Activated CD8-positive, alpha-beta T cell treated with anti-CD3 and anti-CD28 coated beads, Interleukin-2, amount 10 ng/mL, durations not matched to agents 7 days and 5 days (primary cell): Measurements from ENCODE around the gene DNASE2B. TPM values are rescaled to one million over a fixed set of nuclear protein-coding genes. Genes with fewer than 3 reads are reported as not detected.

ENCODE experiments used
- ATAC-seq: fragments of 150-1000 bp; cut with Tn5 transposase; one replicate; pipeline ENCODE4 v1.10.0; 2021; ENCODE audit warnings: moderate library complexity
- CTCF ChIA-PET: fragments of 350-600 bp; sonication (Branson Sonifier 250); formaldehyde crosslinking; loops from one replicate; lab custom pipeline; 2021; ENCODE audit warnings: antibody characterized with exemption; lab: Charles Lee
- POLR2A ChIA-PET: fragments of 350-600 bp; sonication (Branson Sonifier 250); formaldehyde crosslinking; loops from one replicate; lab custom pipeline; 2021; ENCODE audit warnings: antibody characterized with exemption; lab: Charles Lee
- DNase-seq: peaks from one replicate; pipeline ENCODE4 v3.0.0-alpha.2; 2020
- H3K27ac Mint-ChIP-seq: one replicate; pipeline ENCODE4 v1.8.0; 2021; ENCODE audit warnings: mild to moderate bottlenecking, mixed read lengths
- H3K27me3 Mint-ChIP-seq: one replicate; pipeline ENCODE4 v1.8.0; 2021; ENCODE audit warnings: low read depth, mixed read lengths
- H3K36me3 Mint-ChIP-seq: one replicate; pipeline ENCODE4 v1.8.0; 2021; ENCODE audit warnings: low read depth, mixed read lengths
- H3K4me1 Mint-ChIP-seq: one replicate; pipeline ENCODE4 v1.8.0; 2021; ENCODE audit warnings: low read depth, mixed read lengths
- H3K4me3 Mint-ChIP-seq: one replicate; pipeline ENCODE4 v1.8.0; 2021; ENCODE audit warnings: mild to moderate bottlenecking, mixed read lengths
- H3K9me3 Mint-ChIP-seq: one replicate; pipeline ENCODE4 v1.8.0; 2022; ENCODE audit warnings: mixed read lengths; ENCODE audit not compliant: insufficient read depth
- total RNA-seq, 2 experiments: library from RNA; stranded (reverse); gene quantifications; one replicate each; pipeline ENCODE4 v1.2.3, GENCODE V29; 2021

DNASE2B gene
- total RNA-seq, 2 experiments from 2014 or later: not detected

DNA sequence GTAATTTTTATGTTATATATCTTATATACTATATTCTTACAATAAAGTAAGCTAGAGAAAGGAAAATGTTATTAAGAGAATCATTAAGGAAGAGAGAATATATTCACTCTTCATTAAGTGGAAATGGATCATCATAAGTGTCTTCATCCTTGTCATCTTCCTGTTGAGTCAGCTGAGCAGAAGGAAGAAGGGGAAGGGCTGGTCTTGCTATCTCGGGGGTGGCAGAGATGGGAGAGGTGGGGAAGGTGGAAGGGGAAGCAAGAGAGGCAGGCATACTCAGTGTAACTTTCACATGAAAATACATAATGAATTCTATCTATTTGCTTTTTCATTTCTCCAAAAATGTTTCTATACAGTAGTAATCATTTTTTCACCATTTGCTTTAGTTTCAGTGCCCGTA is 5.1 kb downstream of the DNASE2B start:
- Mint-ChIP-seq H3K9me3 (no peaks in the 10 kb centered on the region), H3K27ac (no peak overlapping the region), H3K27me3 (no peaks in the 10 kb centered on the region), H3K4me1 (no peaks in the 10 kb centered on the region), H3K4me3 (no peak overlapping the region), H3K36me3 (no peaks in the 10 kb centered on the region)
- POLR2A ChIA-PET: interaction anchor here (0.5 kb wide), 1 partner anchor 471 kb away, joined by 3 read pairs; no protein-coding TSS in a partner anchor
- no peak for DNase-seq
- CTCF ChIA-PET: interaction anchor here (1.2 to 1.4 kb wide), 2 partner anchors 15 to 21 kb away, joined by 3 read pairs; no protein-coding TSS in a partner anchor
- no peak for ATAC-seq

GRCh38 chr1:84406346-84406861 is 8.1 kb downstream of the DNASE2B start:
- POLR2A ChIA-PET: no interaction called here
- CTCF ChIA-PET: interaction anchor here (1.8 kb wide), 1 partner anchor 265 kb away, joined by 3 read pairs; no protein-coding TSS in a partner anchor
- ATAC-seq (no peak), DNase-seq (no peak)
- no peaks in the 10 kb centered on the region for H3K9me3 Mint-ChIP-seq
- no peaks in the 10 kb centered on the region for H3K36me3 Mint-ChIP-seq
- no peak overlapping the region for H3K27ac Mint-ChIP-seq
- no peaks in the 10 kb centered on the region for H3K27me3 Mint-ChIP-seq
- no peaks in the 10 kb centered on the region for H3K4me1 Mint-ChIP-seq
- H3K4me3 Mint-ChIP-seq: no peak overlapping the region

- Mint-ChIP-seq H3K27ac (no peak overlapping the region), H3K36me3 (no peaks in the 10 kb centered on the region), H3K9me3 (no peaks in the 10 kb centered on the region), H3K4me1 (no peaks in the 10 kb centered on the region), H3K4me3 (no peak overlapping the region), H3K27me3 (no peaks in the 10 kb centered on the region)
- no peak for DNase-seq
- no peak for ATAC-seq
- CTCF ChIA-PET: no interaction called here
- POLR2A ChIA-PET: no interaction called here
Observed at GRCh38 chr1:84407524-84407923, 9.2 kb downstream of the DNASE2B start.

DNA sequence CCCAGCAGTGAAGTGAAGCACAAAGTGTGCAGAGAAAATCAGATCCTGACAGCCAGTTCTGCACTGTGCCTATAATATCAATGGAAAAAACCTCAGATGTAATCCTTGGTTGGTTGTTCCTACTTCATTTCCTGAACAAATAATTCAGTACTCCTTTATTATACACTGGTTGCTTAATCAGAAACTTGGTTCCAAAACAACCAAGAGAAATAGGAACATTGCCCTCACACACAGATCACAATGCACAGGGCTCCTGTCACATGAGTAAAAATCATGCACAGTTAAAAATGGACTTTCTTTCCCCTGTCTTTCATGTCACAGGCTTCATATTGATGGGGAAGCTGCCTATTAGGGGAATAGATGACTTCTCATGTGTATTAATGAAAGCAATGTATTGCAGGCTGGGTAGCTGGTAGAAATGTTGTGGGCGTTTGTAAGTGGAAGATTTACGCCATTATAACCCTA is 9.7 kb downstream of the DNASE2B start:
- Mint-ChIP-seq H3K27ac (no peak overlapping the region), H3K27me3 (no peaks in the 10 kb centered on the region), H3K4me3 (no peak overlapping the region), H3K4me1 (no peaks in the 10 kb centered on the region), H3K9me3 (no peaks in the 10 kb centered on the region), H3K36me3 (no peaks in the 10 kb centered on the region)
- ATAC-seq (no peak), DNase-seq (no peak)
- ChIA-PET POLR2A (no interaction called here), CTCF (no interaction called here)

DNA sequence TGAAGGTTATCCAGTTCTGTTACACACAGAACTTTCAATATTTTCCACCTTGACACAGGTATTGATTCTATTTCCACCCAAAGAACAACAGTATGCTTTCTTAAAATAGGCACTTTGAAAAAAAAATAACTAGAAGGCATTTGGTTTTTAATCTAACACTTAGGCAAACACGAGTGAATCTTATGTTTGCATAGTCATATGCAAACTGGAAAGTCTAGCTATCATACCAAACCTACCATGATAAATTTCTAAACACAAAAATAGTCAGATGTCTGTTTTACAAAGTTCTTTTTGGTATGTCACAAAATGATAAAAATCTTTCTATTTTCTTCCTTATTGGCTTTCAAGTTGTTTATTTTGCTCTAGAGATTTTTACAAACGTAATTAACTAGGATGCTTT is 11.6 kb downstream of the DNASE2B start:
- no peak overlapping the region for H3K27ac Mint-ChIP-seq
- no peaks in the 10 kb centered on the region for H3K4me1 Mint-ChIP-seq
- no peak for DNase-seq
- no peaks in the 10 kb centered on the region for H3K36me3 Mint-ChIP-seq
- CTCF ChIA-PET: no interaction called here
- H3K4me3 Mint-ChIP-seq: no peak overlapping the region
- H3K27me3 Mint-ChIP-seq: no peaks in the 10 kb centered on the region
- no peak for ATAC-seq
- no peaks in the 10 kb centered on the region for H3K9me3 Mint-ChIP-seq
- POLR2A ChIA-PET: no interaction called here

GRCh38 chr1:84410328-84411095 is 12.2 kb downstream of the DNASE2B start:
- no peaks in the 10 kb centered on the region for H3K4me1 Mint-ChIP-seq
- ChIA-PET POLR2A (no interaction called here), CTCF (no interaction called here)
- no peak overlapping the region for H3K4me3 Mint-ChIP-seq
- H3K27me3 Mint-ChIP-seq: no peaks in the 10 kb centered on the region
- ATAC-seq (no peak), DNase-seq (no peak)
- no peaks in the 10 kb centered on the region for H3K36me3 Mint-ChIP-seq
- no peak overlapping the region for H3K27ac Mint-ChIP-seq
- H3K9me3 Mint-ChIP-seq: no peaks in the 10 kb centered on the region

DNA sequence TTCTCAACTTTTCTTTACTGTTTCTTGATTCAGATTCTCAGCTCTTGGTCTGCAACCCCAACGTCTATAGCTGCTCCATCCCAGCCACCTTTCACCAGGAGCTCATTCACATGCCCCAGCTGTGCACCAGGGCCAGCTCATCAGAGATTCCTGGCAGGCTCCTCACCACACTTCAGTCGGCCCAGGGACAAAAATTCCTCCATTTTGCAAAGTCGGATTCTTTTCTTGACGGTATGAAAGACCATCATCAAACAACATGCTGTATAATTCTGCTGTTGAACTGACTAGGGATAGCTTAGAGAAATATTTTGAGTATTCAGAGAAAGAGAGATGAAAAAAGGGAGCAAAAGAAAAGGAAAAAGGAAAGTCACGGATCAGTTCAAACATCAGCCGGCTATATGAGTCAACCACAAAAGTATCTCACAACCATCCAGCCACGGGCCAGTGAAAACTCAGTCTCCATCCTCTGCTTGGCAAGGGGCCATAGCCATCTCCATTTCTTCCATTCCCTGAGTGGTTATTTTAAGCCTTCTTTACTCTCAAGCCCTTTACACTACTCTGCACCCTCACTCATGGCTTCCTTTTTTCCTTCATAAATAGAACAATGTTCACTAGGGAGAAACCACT is 14.1 kb downstream of the DNASE2B start:
- CTCF ChIA-PET: no interaction called here
- ATAC-seq: no peak

GRCh38 chr1:84415396-84415795 is 17.1 kb downstream of the DNASE2B start:
- H3K4me1 Mint-ChIP-seq: no peaks in the 10 kb centered on the region
- H3K27me3 Mint-ChIP-seq: no peaks in the 10 kb centered on the region
- no peak overlapping the region for H3K27ac Mint-ChIP-seq
- DNase-seq (no peak), ATAC-seq (no peak)
- H3K9me3 Mint-ChIP-seq: no peaks in the 10 kb centered on the region
- ChIA-PET CTCF (interaction anchor here (1.1 kb wide), 1 partner anchor 27 kb away, joined by 3 read pairs; no protein-coding TSS in a partner anchor), POLR2A (no interaction called here)
- H3K36me3 Mint-ChIP-seq: no peaks in the 10 kb centered on the region
- H3K4me3 Mint-ChIP-seq: no peak overlapping the region

More for the DNA sequence above, 14.1 kb downstream of the DNASE2B start:
- H3K36me3 Mint-ChIP-seq: no peaks in the 10 kb centered on the region
- H3K4me3 Mint-ChIP-seq: no peak overlapping the region
- no peaks in the 10 kb centered on the region for H3K9me3 Mint-ChIP-seq
- no peak overlapping the region for H3K27ac Mint-ChIP-seq
- no peaks in the 10 kb centered on the region for H3K4me1 Mint-ChIP-seq
- POLR2A ChIA-PET: no interaction called here
- DNase-seq: no peak
- H3K27me3 Mint-ChIP-seq: no peaks in the 10 kb centered on the region

DNA sequence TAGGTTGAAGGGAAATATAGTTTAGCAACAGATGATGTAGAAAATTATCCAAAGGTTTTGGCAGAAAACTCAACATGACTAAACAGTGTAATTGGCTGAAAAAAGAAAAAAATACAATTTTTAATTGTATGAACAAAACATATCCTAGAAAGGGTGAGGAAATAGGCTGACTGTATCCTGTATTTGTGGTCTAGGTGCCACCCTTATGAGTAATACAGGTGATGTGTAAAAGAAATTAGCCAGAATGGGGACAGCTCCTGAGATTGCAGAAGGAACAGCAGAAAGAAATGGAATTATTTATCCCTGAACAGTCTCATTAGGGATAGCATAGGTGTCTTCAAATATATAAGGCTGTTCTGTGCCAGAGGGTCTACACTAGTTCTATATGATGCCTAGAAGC is 24.6 kb downstream of the DNASE2B start:
- Mint-ChIP-seq H3K4me3 (no peak overlapping the region), H3K4me1 (no peaks in the 10 kb centered on the region), H3K36me3 (no peaks in the 10 kb centered on the region), H3K9me3 (no peaks in the 10 kb centered on the region), H3K27me3 (peaks cover 5% of the 10 kb centered on the region), H3K27ac (no peak overlapping the region)
- DNase-seq (no peak), ATAC-seq (no peak)
- ChIA-PET CTCF (no interaction called here), POLR2A (no interaction called here)

GRCh38 chr1:84424513-84425149 is 26.3 kb downstream of the DNASE2B start:
- H3K4me1 Mint-ChIP-seq: no peaks in the 10 kb centered on the region
- CTCF ChIA-PET: interaction anchor here (1.0 kb wide), 1 partner anchor 9 kb away, joined by 4 read pairs; no protein-coding TSS in a partner anchor
- ATAC-seq (no peak), DNase-seq (no peak)
- POLR2A ChIA-PET: no interaction called here
- no peaks in the 10 kb centered on the region for H3K36me3 Mint-ChIP-seq
- H3K9me3 Mint-ChIP-seq: no peaks in the 10 kb centered on the region
- H3K27ac Mint-ChIP-seq: no peak overlapping the region
- H3K27me3 Mint-ChIP-seq: peaks cover 5% of the 10 kb centered on the region
- H3K4me3 Mint-ChIP-seq: no peak overlapping the region

DNA sequence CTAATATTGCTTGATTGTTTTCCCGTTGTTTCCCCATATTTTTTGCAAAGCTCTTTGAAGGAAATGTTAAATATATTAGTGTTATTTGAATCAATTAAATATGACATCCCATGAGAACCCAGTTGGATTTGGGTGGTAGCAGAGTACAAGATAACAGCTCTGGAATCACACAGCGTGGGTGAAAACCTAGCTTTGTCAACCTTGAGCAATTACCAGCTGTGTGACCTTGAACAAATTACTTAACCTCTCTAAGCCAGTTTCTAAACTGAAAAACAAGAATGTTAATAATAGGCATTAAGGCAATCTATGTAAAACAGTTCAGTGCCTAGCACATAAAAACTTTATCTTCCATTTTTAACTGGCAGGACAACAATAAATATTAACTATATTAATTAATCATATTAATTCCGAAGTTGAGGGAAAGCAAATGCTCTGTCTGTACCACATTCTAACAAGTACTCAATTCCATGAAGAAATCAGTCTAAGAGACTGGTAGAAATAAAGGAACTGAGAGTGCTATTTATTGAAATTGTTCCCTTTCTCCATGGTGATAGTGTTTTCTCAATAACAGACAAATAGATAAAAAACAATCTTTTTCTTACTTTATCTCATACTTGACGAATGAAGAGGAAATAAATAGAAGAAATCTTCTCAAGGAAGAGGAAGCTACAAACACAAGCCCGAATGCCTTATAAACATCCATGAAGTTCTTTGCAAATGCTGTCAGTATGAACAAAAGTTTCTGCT is 27.0 kb downstream of the DNASE2B start:
- ATAC-seq (no peak), DNase-seq (no peak)
- Mint-ChIP-seq H3K9me3 (no peaks in the 10 kb centered on the region), H3K4me1 (no peaks in the 10 kb centered on the region), H3K4me3 (no peak overlapping the region), H3K36me3 (no peaks in the 10 kb centered on the region), H3K27ac (no peak overlapping the region), H3K27me3 (peaks cover 5% of the 10 kb centered on the region)
- CTCF ChIA-PET: no interaction called here
- POLR2A ChIA-PET: no interaction called here
